Measurements from ENCODE around the gene ATP11C.

The ATP11C gene

GRCh38 chrX:139802048-139802447 is 130.8 kb downstream of the ATP11C start:
- DNase-seq = no peak

GRCh38 chrX:139801397-139801813 is 131.4 kb downstream of the ATP11C start:
- no peak for DNase-seq

GRCh38 chrX:139798701-139799100 is 134.2 kb downstream of the ATP11C start:
- no peak for DNase-seq

- no peak for DNase-seq
Measured at GRCh38 chrX:139795196-139795595, 137.7 kb downstream of the ATP11C start.

- no peak for DNase-seq
Measured at GRCh38 chrX:139787601-139788000, 145.3 kb downstream of the ATP11C start.

- DNase-seq = no peak
Measured at GRCh38 chrX:139784807-139785206, 148.0 kb downstream of the ATP11C start.

GRCh38 chrX:139783959-139784358 is 148.9 kb downstream of the ATP11C start:
- DNase-seq = no peak

- DNase-seq = no peak
Measured at GRCh38 chrX:139783030-139783429, 149.8 kb downstream of the ATP11C start.

GRCh38 chrX:139776599-139776998 is 156.3 kb downstream of the ATP11C start:
- no peak for DNase-seq

GRCh38 chrX:139770366-139770765 is 162.5 kb downstream of the ATP11C start:
- no peak for DNase-seq

- no peak for DNase-seq
Measured at GRCh38 chrX:139766545-139766983, 166.3 kb downstream of the ATP11C start.

- peak; percentile 14 for DNase-seq
Measured at GRCh38 chrX:139762400-139763183, 170.3 kb downstream of the ATP11C start.

GRCh38 chrX:139759637-139760036 is 173.2 kb downstream of the ATP11C start:
- DNase-seq = peak; percentile 9

GRCh38 chrX:139758809-139759208 is 174.0 kb downstream of the ATP11C start:
- DNase-seq = no peak

GRCh38 chrX:139758250-139758649 is 174.6 kb downstream of the ATP11C start:
- DNase-seq = no peak

GRCh38 chrX:139751053-139751452 is 181.8 kb downstream of the ATP11C start:
- no peak for DNase-seq

GRCh38 chrX:139750390-139750789 is 182.5 kb downstream of the ATP11C start:
- DNase-seq = peak; percentile 17

- DNase-seq = peak; percentile 64
Measured at GRCh38 chrX:139739138-139739537, 193.7 kb downstream of the ATP11C start.

- peak; percentile 26 for DNase-seq
Measured at GRCh38 chrX:139738581-139738980, 194.3 kb downstream of the ATP11C start.

GRCh38 chrX:139736151-139736550 is 196.7 kb downstream of the ATP11C start:
- peak; percentile 40 for DNase-seq

- no peak for DNase-seq
Measured at GRCh38 chrX:139734996-139735395, 197.9 kb downstream of the ATP11C start.

GRCh38 chrX:139725720-139726119 is 207.1 kb downstream of the ATP11C start:
- DNase-seq = no peak

- DNase-seq = peak; percentile 0
Measured at GRCh38 chrX:139724626-139725025, 208.2 kb downstream of the ATP11C start.

- no peak for DNase-seq
Measured at GRCh38 chrX:139720979-139721378, 211.9 kb downstream of the ATP11C start.

GRCh38 chrX:139720136-139720535 is 212.7 kb downstream of the ATP11C start:
- peak; percentile 66 for DNase-seq
